ENCODE measurements around the gene STX2. TPM values are rescaled to one million over a fixed set of nuclear protein-coding genes. Genes with fewer than 3 reads are reported as not detected.
A peak's percentile ranks its signal among the peaks of the same experiment; 100 is the strongest.

Gene STX2
- total and polyA plus RNA-seq, 10 of the 15 experiments (the other 5 are each of a cell fraction or from before 2014, with no cell fraction given) = 6.0 to 22.2 (median 10.0) TPM

- DNase-seq (ENCODE audit: low read depth, low spot score) = no peak
Measured at GRCh38 chr12:130813436-130813835, 25.6 kb downstream of the STX2 start.

More at GRCh38 chr12:130813436-130813835, 25.6 kb downstream of the STX2 start:
- no peak overlapping the region; the same call in 1 of the 2 replicates for H3K4me3 ChIP-seq
- H3K4me2 ChIP-seq (ENCODE audit: control insufficient read depth, insufficient read depth) = peak overlapping the region; percentile 91
- H3K9ac ChIP-seq (ENCODE audit: control insufficient read depth, insufficient read depth, low read length) = peak overlapping the region; percentile 68
- no peaks in the 10 kb centered on the region for H3K9me3 ChIP-seq (replicated peaks; ENCODE audit: control insufficient read depth, insufficient read depth, low read length)
- 0 out of 2 replicates have a peak, but pooled peaks have one; percentile 5 for TF ChIP-seq ZBED1 (IDR thresholded peaks at IDR 0.05; ENCODE audit: borderline replicate concordance)
- no peak for TF ChIP-seq NR2F1 (conservative IDR thresholded peaks at IDR 0.05)
- TF ChIP-seq SKIL (IDR thresholded peaks at IDR 0.05; ENCODE audit: low read depth, poor library complexity, severe bottlenecking) = no peak
- peaks cover 1% of the 10 kb centered on the region for H3K79me2 ChIP-seq (ENCODE audit: control insufficient read depth, insufficient read depth, low read length)
- ChIA-PET POLR2A (interaction anchor here (0.6 to 6.2 kb wide), 3 partner anchors 10 to 15 kb away, joined by 3 to 24 read pairs (median 3); no protein-coding TSS in a partner anchor), RAD21 (ENCODE audit: unreplicated experiment) (interaction anchor here (1.2 to 2.5 kb wide), 2 partner anchors 13 to 17 kb away, joined by 4 to 10 read pairs; no protein-coding TSS in a partner anchor), SMC1A (ENCODE audit: uncharacterized antibody, unreplicated experiment) (interaction anchor here (1.5 kb wide), 1 partner anchor 33 kb away, joined by 3 read pairs; no protein-coding TSS in a partner anchor), CTCF (interaction anchor here (1.1 to 1.9 kb wide), 2 partner anchors 8 to 12 kb away, joined by 3 to 8 read pairs; no protein-coding TSS in a partner anchor)
- H2AFZ ChIP-seq (ENCODE audit: control insufficient read depth, low read depth, low read length) = peak overlapping the region; percentile 90
- no peaks in the 10 kb centered on the region for H4K20me1 ChIP-seq (ENCODE audit: control insufficient read depth, insufficient read depth)
- intact Hi-C loops (cut with micrococcal nuclease; ENCODE audit: unreplicated experiment) = no loop called here
- no peak for ATAC-seq
- WGBS (ENCODE audit: insufficient coverage, insufficient replicate concordance, low lambda C conversion rate, missing lambda C conversion rate) = 31% methylated on average over 10 of the region's 10 CpGs
- H3K4me1 ChIP-seq (ENCODE audit: control insufficient read depth, insufficient read depth, low read length) = peaks cover 24% of the 10 kb centered on the region
- BruUV-seq (replicated peaks) = no TSS peak
- FAIRE-seq = no peak
- H3K36me3 ChIP-seq (ENCODE audit: control insufficient read depth in 2 of 2, insufficient read depth in 2 of 2, low read length in 1 of 2) = peaks cover 0 to 6% of the 10 kb centered on the region in 2 experiments; a peak in 3 of 4 replicates
- H3K27ac ChIP-seq (ENCODE audit: control insufficient read depth, insufficient read depth) = peak overlapping the region; percentile 83
- in situ Hi-C loops (cut with MboI) = no loop called here
- no peaks in the 10 kb centered on the region for H3K27me3 ChIP-seq (replicated peaks in 1 of 2; ENCODE audit: control insufficient read depth in 2 of 2, insufficient read depth in 2 of 2, low read length in 1 of 2)

Measured in GM12878 (cell line).